Breast epithelium (tissue), 4 donors: ENCODE measurements around the gene ADCY7. TPM values are rescaled to one million over a fixed set of nuclear protein-coding genes. Genes with fewer than 3 reads are reported as not detected.

Source experiments
- DNase-seq, 2 donors: peaks; one replicate each; pipeline ENCODE4 v3.0.0-alpha.2; 2019; ENCODE audit warnings: low spot score in 2 of 2
- H3K27ac ChIP-seq, 2 donors: fragments of 200-600 bp; sonication (generic) in 1 of 2; one replicate each; pipeline ENCODE4 v1.5.1; 2016 to 2019; ENCODE audit warnings: mild to moderate bottlenecking in 1 of 2
- H3K27me3 ChIP-seq, 2 donors: fragments of 200-600 bp; sonication (generic) in 1 of 2; one replicate each; pipeline versions ENCODE4 v1.5.1 to v1.6.0; 2017 to 2019; ENCODE audit warnings: control low read depth in 1 of 2, mild to moderate bottlenecking in 1 of 2
- H3K36me3 ChIP-seq: fragments of 200-600 bp; one replicate; pipeline ENCODE4 v1.5.1; 2019
- H3K4me1 ChIP-seq, 2 donors: fragments of 200-600 bp; sonication (generic); one replicate each; pipeline ENCODE4 v1.5.1; 2016 to 2019; ENCODE audit warnings: control low read depth in 1 of 2
- H3K4me3 ChIP-seq, 3 donors: fragments of 200-600 bp; sonication (generic); 1 replicate in 2 of 3; 2 replicates in 1 of 3; pipeline ENCODE4 v1.5.1; 2016 to 2019; ENCODE audit warnings: mild to moderate bottlenecking in 3 of 3, moderate library complexity in 2 of 3
- H3K9me3 ChIP-seq, 2 donors: fragments of 200-600 bp; sonication (generic) in 1 of 2; one replicate each; pipeline ENCODE4 v1.5.1; 2016 to 2019; ENCODE audit warnings: control low read depth in 1 of 2
- POLR2A ChIP-seq: fragments of 450-650 bp; IDR thresholded peaks from one replicate; pipeline ENCODE4 v1.6.1; 2016; ENCODE audit warnings: antibody characterized with exemption, mild to moderate bottlenecking, moderate library complexity
- POLR2AphosphoS5 ChIP-seq, 3 donors: sonication (generic); formaldehyde crosslinking; IDR thresholded peaks; one replicate each; pipeline ENCODE4 v1.6.1; 2017; ENCODE audit warnings: antibody characterized with exemption in 3 of 3
- intact Hi-C: fragments of 100-400 bp; cut with DNase I; formaldehyde crosslinking; loops from one replicate; pipeline ENCODE4 v1.15.1; 2023; ENCODE audit warnings: low total_unique reads
- total RNA-seq, 3 donors: library from RNA; depleted of rRNA; stranded (reverse); fragments of >200 nt; gene quantifications; one replicate each; pipeline ENCODE4 v1.1.0, GENCODE V29; 2016
- TF ChIP-seq, protein P1 (sequence below), 3 donors: fragments of 450-650 bp; IDR thresholded peaks; one replicate each; pipeline ENCODE4 v1.5.1; 2016 to 2017; ENCODE audit warnings: antibody characterized with exemption in 3 of 3, mild to moderate bottlenecking in 3 of 3, moderate library complexity in 3 of 3

Gene ADCY7
- total RNA-seq, 3 donors from 2014 or later = 6.2 to 30.7 (median 10.2) TPM

DNA sequence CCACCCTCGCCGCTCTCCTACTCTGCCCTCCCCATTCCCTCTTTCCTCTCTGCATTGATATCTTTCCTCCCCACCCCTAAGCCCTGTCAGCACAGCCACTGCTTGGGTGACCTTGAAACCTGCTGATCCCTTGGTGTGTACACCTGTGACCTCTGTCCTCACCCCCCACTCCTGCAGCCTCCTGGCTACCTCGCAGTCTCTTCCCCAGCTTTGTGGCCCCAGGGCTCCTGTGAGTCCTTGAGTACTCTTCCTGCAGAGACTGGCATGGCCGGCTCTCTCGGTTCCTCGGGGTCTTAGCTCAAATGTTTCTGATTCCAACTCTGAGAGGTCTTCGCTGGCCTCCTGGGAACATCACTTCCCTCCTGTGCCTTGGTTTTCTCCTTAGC, 31.7 kb downstream of the ADCY7 start:
- no peaks in the 10 kb centered on the region for H3K27me3 ChIP-seq
- no peak overlapping the region for H3K4me3 ChIP-seq
- intact Hi-C loops = loop anchor here (2.0 kb wide), 1 partner anchor 35 kb away; no protein-coding TSS in a partner anchor
- H3K27ac ChIP-seq = no peak overlapping the region
- no peaks in the 10 kb centered on the region for H3K9me3 ChIP-seq
- no peaks in the 10 kb centered on the region for H3K4me1 ChIP-seq
- no peaks in the 10 kb centered on the region for H3K36me3 ChIP-seq
- TF ChIP-seq, protein P1, sequence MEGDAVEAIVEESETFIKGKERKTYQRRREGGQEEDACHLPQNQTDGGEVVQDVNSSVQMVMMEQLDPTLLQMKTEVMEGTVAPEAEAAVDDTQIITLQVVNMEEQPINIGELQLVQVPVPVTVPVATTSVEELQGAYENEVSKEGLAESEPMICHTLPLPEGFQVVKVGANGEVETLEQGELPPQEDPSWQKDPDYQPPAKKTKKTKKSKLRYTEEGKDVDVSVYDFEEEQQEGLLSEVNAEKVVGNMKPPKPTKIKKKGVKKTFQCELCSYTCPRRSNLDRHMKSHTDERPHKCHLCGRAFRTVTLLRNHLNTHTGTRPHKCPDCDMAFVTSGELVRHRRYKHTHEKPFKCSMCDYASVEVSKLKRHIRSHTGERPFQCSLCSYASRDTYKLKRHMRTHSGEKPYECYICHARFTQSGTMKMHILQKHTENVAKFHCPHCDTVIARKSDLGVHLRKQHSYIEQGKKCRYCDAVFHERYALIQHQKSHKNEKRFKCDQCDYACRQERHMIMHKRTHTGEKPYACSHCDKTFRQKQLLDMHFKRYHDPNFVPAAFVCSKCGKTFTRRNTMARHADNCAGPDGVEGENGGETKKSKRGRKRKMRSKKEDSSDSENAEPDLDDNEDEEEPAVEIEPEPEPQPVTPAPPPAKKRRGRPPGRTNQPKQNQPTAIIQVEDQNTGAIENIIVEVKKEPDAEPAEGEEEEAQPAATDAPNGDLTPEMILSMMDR (IDR thresholded peaks at IDR 0.05) = no peak
- TF ChIP-seq POLR2A (no peak), POLR2AphosphoS5 (IDR thresholded peaks at IDR 0.05) (no peak)
- peak in 1 of 2 donors; percentile 24 for DNase-seq

DNA sequence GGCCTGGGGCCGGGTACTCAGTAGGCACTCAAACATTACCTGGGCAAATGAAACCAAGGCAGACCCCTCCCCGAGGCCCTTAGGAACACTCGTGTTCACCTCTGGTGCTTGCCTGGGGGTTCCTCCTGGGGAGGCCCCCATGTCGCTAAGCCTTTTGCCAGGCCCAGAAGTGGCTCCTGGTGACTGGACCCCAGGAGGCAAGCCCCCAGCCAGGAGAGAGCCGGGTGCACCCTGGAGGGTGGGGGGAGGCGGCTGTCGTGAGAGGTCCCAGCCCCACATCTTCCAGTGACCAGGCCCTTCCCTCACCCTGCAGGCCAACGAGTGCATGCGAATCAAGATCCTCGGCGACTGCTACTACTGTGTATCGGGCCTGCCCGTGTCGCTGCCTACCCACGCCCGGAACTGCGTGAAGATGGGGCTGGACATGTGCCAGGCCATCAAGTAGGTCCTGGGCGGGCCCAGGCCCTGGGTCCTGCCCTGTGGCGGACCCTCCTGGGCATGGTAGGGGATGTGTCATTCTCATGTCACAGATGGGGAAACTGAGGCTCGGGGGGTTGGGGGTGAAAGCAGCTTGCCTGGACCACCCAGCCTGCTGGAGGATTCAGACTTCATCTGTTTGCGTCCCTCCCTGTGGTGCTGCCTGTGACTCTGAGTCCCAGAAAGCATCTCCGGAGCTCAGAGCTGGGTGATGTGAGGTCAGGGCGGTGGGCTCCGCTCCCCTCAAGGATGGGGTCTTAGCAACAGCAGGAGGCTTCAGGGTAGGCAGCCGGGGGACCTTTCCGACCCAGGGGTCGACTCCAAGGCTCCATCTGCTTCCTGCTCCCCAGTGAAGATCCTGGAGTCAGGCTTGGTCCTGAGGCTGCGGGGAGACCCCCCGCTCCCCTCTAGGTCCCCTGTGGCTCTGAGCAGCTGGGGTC, 32.5 kb downstream of the ADCY7 start:
- intact Hi-C loops = loop anchor here (2.0 kb wide), 1 partner anchor 36 kb away; no protein-coding TSS in a partner anchor
- H3K36me3 ChIP-seq = no peaks in the 10 kb centered on the region

DNA sequence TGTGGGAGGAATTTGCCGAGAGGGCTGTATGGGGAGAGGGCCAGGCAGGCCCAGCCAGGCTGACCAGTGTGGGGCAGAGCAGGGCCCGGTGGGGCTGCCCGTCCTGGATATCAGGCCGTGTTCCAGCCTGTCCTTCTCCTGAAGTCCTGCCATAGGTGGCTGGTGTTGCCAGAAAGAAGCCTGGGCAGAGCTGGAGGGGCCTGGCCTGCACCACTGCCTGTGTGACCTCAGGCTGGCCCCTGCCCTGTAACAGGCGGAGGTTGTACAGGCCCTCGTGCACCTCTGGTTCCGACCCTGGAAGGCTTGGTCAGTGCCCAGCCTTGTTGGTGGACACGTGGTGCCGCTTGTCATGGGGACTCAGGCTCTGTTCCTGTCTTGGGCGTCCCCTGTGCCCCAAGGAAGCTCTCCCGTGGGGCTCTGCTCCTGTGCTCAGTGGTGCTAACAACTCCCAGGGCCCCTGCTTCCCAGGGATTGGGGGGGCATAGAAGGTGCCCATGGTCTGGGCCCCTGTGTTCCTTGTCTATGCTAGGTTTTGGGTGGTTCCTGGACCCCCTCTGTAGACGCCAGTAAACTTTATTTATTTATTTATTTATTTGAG, 33.3 kb downstream of the ADCY7 start:
- intact Hi-C loops = loop anchor here (2.0 kb wide), 1 partner anchor 37 kb away; no protein-coding TSS in a partner anchor
- peak in 1 of 2 donors; percentile 19 for DNase-seq
- Histone ChIP-seq H3K36me3 (no peaks in the 10 kb centered on the region), H3K9me3 (no peaks in the 10 kb centered on the region), H3K4me1 (no peaks in the 10 kb centered on the region), H3K4me3 (no peak overlapping the region), H3K27ac (no peak overlapping the region), H3K27me3 (no peaks in the 10 kb centered on the region)
- TF ChIP-seq POLR2A (no peak), POLR2AphosphoS5 (IDR thresholded peaks at IDR 0.05) (no peak)
- TF ChIP-seq, protein P1 (IDR thresholded peaks at IDR 0.05) = no peak

More for the DNA sequence above, 32.5 kb downstream of the ADCY7 start:
- Histone ChIP-seq H3K27ac (no peak overlapping the region), H3K4me3 (no peak overlapping the region), H3K27me3 (no peaks in the 10 kb centered on the region), H3K9me3 (no peaks in the 10 kb centered on the region), H3K4me1 (no peaks in the 10 kb centered on the region)
- no peak for TF ChIP-seq POLR2A
- TF ChIP-seq, protein P1 (IDR thresholded peaks at IDR 0.05) = no peak
- no peak for TF ChIP-seq POLR2AphosphoS5 (IDR thresholded peaks at IDR 0.05)
- DNase-seq = peak in 1 of 2 donors; percentile 47

DNA sequence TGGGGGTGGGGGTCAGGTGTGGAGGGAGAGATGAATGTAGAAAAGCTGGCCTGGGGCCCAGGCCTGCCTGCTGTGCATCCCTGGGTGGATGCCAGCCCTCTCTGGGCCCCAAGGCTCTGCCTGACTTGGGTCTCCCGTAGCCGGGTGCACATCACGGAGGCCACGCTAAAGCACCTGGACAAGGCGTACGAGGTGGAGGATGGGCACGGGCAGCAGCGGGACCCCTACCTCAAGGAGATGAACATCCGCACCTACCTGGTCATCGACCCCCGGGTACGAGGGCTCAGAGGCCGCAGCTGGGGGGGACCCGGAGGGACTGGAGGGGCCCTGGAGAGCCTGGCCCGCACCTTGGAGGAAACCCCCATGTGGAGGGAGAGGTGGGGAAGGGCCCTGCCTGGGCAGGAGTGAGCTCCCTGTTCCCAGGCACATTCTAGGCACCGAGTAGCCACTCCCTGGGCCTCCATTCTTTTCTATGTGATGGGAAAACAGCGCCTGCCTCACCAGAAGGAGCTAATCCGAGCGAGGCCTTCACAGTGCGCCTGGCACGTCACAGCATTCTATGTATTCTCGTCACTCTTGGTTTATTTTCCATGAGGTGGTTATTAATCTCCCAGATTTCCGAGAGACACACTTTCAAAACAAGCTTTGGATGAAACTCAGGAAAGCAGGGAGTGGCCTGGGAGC, 34.7 kb downstream of the ADCY7 start:
- TF ChIP-seq, protein P1 (IDR thresholded peaks at IDR 0.05) = no peak
- TF ChIP-seq POLR2AphosphoS5 (IDR thresholded peaks at IDR 0.05) (no peak), POLR2A (no peak)
- Histone ChIP-seq H3K9me3 (no peaks in the 10 kb centered on the region), H3K27me3 (no peaks in the 10 kb centered on the region), H3K4me1 (no peaks in the 10 kb centered on the region), H3K4me3 (no peak overlapping the region), H3K36me3 (no peaks in the 10 kb centered on the region), H3K27ac (no peak overlapping the region)
- DNase-seq = peak in 1 of 2 donors; percentile 43
- intact Hi-C loops = no loop called here
